ENCODE measurements around the gene NAA80.
A peak's percentile ranks its signal among the peaks of the same experiment; 100 is the strongest.

Gene NAA80

DNA sequence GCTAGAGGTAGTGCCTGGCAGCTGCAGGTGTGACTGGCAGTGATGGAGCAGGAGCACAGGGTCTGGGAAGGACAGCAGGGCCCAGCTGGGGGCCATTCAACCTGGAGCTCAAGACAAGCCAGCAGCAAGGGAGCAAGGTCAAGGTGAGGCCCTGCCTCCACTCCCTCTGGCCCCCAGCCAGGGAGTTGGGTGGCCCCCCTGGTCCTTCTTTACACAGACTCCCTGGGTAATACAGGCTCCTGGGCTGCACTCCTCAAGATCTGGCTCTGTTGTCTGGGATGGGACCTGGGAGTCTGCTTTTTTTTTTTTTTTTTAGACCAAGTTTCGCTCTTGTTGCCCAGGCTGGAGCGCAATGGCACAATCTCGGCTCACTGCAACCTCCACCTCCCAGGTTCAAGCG lies 48.7 kb downstream of the NAA80 start:
- Histone ChIP-seq H2AFZ (ENCODE audit: low read depth, low read length) (no peak overlapping the region), H4K20me1 (ENCODE audit: insufficient read depth, low read length) (peaks cover 74% of the 10 kb centered on the region), H3K79me2 (ENCODE audit: low read length) (peaks cover 57% of the 10 kb centered on the region), H3K9me3 (ENCODE audit: insufficient read depth, low read length) (no peaks in the 10 kb centered on the region), H3K27me3 (ENCODE audit: low read depth, low read length) (no peaks in the 10 kb centered on the region), H3K27ac (ENCODE audit: low read length) (no peak overlapping the region), H3K9ac (ENCODE audit: low read length) (no peak overlapping the region), H3K4me2 (ENCODE audit: low read length) (no peak overlapping the region), H3K36me3 (replicated peaks; ENCODE audit: low read depth, low read length) (peaks cover 52% of the 10 kb centered on the region), H3K4me1 (ENCODE audit: low read length) (peaks cover 15% of the 10 kb centered on the region), H3K4me3 (ENCODE audit: low read length) (no peak overlapping the region)
- TF ChIP-seq, protein P1, sequence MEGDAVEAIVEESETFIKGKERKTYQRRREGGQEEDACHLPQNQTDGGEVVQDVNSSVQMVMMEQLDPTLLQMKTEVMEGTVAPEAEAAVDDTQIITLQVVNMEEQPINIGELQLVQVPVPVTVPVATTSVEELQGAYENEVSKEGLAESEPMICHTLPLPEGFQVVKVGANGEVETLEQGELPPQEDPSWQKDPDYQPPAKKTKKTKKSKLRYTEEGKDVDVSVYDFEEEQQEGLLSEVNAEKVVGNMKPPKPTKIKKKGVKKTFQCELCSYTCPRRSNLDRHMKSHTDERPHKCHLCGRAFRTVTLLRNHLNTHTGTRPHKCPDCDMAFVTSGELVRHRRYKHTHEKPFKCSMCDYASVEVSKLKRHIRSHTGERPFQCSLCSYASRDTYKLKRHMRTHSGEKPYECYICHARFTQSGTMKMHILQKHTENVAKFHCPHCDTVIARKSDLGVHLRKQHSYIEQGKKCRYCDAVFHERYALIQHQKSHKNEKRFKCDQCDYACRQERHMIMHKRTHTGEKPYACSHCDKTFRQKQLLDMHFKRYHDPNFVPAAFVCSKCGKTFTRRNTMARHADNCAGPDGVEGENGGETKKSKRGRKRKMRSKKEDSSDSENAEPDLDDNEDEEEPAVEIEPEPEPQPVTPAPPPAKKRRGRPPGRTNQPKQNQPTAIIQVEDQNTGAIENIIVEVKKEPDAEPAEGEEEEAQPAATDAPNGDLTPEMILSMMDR (IDR thresholded peaks at IDR 0.05; ENCODE audit: low read depth, low read length) = no peak
- TF ChIP-seq EZH2phosphoT487 (IDR thresholded peaks at IDR 0.05; ENCODE audit: low read depth) = no peak

DNA sequence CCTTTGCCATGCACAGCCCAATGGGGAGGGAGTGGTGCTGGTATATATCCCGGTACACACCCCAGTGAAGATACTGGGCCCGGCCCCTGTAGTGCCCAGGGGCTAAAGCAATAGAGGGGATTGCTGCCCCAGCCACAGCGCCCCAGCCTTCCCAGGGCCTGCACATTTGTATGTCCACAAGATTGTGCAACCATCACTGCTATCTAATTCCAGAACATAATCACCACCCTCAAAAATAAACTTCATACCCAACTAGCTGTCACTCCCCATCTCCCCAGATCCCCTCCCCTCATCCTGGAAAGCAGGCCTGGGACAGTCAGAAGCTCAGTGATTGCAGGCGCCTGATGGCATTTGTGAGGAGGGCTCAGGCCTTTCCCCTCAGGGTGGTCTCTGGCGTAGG lies 49.7 kb downstream of the NAA80 start:
- H3K27me3 ChIP-seq (ENCODE audit: low read depth, low read length) = no peaks in the 10 kb centered on the region
- H3K79me2 ChIP-seq (ENCODE audit: low read length) = peaks cover 66% of the 10 kb centered on the region
- H3K4me2 ChIP-seq (ENCODE audit: low read length) = no peak overlapping the region
- H4K20me1 ChIP-seq (ENCODE audit: insufficient read depth, low read length) = peaks cover 68% of the 10 kb centered on the region
- peaks cover 19% of the 10 kb centered on the region for H3K4me1 ChIP-seq (ENCODE audit: low read length)
- H3K4me3 ChIP-seq (ENCODE audit: low read length) = no peak overlapping the region
- H3K36me3 ChIP-seq (replicated peaks; ENCODE audit: low read depth, low read length) = peaks cover 42% of the 10 kb centered on the region
- H3K27ac ChIP-seq (ENCODE audit: low read length) = no peak overlapping the region
- no peaks in the 10 kb centered on the region for H3K9me3 ChIP-seq (ENCODE audit: insufficient read depth, low read length)
- H3K9ac ChIP-seq (ENCODE audit: low read length) = no peak overlapping the region
- no peak for TF ChIP-seq EZH2phosphoT487 (IDR thresholded peaks at IDR 0.05; ENCODE audit: low read depth)
- TF ChIP-seq, protein P1 (IDR thresholded peaks at IDR 0.05; ENCODE audit: low read depth, low read length) = no peak
- no peak overlapping the region for H2AFZ ChIP-seq (ENCODE audit: low read depth, low read length)

DNA sequence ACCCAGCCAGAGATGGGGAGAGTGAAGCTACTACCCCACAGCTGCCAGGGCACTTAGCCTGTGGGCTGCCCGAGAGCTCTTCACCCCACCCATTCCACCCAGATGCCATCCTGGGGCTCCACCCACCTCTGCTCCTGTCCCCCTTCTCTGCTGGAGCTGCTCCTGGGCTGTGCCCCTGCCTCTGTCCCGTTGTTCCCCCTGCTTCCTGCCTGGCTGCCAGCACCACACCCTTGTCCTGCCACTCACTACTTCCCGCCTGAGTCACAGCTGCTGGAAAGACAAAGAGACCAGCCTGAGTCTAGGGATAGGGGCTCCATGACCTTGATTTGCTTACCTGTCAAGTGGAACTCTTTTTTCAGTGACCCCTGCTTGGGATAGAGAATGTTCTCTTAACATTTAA lies 50.8 kb downstream of the NAA80 start:
- Histone ChIP-seq H2AFZ (ENCODE audit: low read depth, low read length) (no peak overlapping the region), H3K4me1 (ENCODE audit: low read length) (peaks cover 23% of the 10 kb centered on the region), H3K9me3 (ENCODE audit: insufficient read depth, low read length) (no peaks in the 10 kb centered on the region), H3K36me3 (replicated peaks; ENCODE audit: low read depth, low read length) (peaks cover 41% of the 10 kb centered on the region), H3K4me2 (ENCODE audit: low read length) (no peak overlapping the region), H3K79me2 (ENCODE audit: low read length) (peaks cover 74% of the 10 kb centered on the region), H4K20me1 (ENCODE audit: insufficient read depth, low read length) (peaks cover 69% of the 10 kb centered on the region), H3K27ac (ENCODE audit: low read length) (no peak overlapping the region), H3K9ac (ENCODE audit: low read length) (no peak overlapping the region), H3K27me3 (ENCODE audit: low read depth, low read length) (no peaks in the 10 kb centered on the region), H3K4me3 (ENCODE audit: low read length) (no peak overlapping the region)
- TF ChIP-seq EZH2phosphoT487 (IDR thresholded peaks at IDR 0.05; ENCODE audit: low read depth) = no peak
- TF ChIP-seq, protein P1 (IDR thresholded peaks at IDR 0.05; ENCODE audit: low read depth, low read length) = no peak

DNA sequence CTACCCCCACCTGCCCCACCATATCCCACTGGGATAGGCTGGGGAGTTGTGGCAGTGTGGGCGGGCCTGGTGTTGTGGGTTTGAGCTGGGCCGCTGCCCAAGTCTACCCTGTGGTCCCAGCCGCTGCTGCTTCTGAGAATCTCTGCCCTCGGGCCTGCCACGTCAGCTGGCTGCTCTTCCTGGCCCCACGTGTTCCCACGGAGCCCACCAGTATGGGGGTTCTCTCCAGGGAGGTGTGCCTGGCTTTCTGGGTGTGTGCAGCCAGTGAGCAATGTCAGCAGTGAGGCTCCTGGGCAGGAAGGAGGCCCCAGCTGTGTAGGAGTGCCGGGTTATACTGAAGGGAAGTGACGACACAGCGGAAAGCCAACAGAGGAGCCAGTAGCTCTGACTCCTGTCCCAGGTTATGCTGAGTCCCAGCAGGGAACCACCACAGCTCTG lies 52.7 kb downstream of the NAA80 start:
- peaks cover 41% of the 10 kb centered on the region for H3K4me1 ChIP-seq (ENCODE audit: low read length)

More for the DNA sequence above, 52.7 kb downstream of the NAA80 start:
- Histone ChIP-seq H3K79me2 (ENCODE audit: low read length) (peaks cover 92% of the 10 kb centered on the region), H4K20me1 (ENCODE audit: insufficient read depth, low read length) (peaks cover 65% of the 10 kb centered on the region), H3K4me2 (ENCODE audit: low read length) (peak overlapping the region; percentile 89), H2AFZ (ENCODE audit: low read depth, low read length) (no peak overlapping the region), H3K4me3 (ENCODE audit: low read length) (peak overlapping the region; percentile 77), H3K9me3 (ENCODE audit: insufficient read depth, low read length) (no peaks in the 10 kb centered on the region), H3K27ac (ENCODE audit: low read length) (peak overlapping the region; percentile 63), H3K36me3 (replicated peaks; ENCODE audit: low read depth, low read length) (peaks cover 26% of the 10 kb centered on the region), H3K27me3 (ENCODE audit: low read depth, low read length) (no peaks in the 10 kb centered on the region), H3K9ac (ENCODE audit: low read length) (peak overlapping the region; percentile 69; the same call in 1 of the 2 replicates)
- no peak for TF ChIP-seq EZH2phosphoT487 (IDR thresholded peaks at IDR 0.05; ENCODE audit: low read depth)
- TF ChIP-seq, protein P1 (IDR thresholded peaks at IDR 0.05; ENCODE audit: low read depth, low read length) = 0 out of 2 replicates have a peak, but pooled peaks have one; percentile 14

Data from OCI-LY3 (cell line).